HepG2 (cell line): Measurements from ENCODE around the gene ASPHD1. TPM values are rescaled to one million over a fixed set of nuclear protein-coding genes. Genes with fewer than 3 reads are reported as not detected.

Experiments
- BRD4 ChIP-seq: sonication (generic); formaldehyde crosslinking; IDR thresholded peaks from 2 replicates; pipeline ENCODE4 v1.4.0; 2020; ENCODE audit warnings: missing genetic modification reagents
- CEBPB ChIP-seq: IDR thresholded peaks from 2 replicates; pipeline ENCODE4 v1.6.1; 2011; ENCODE audit warnings: low read depth, low read length, improper control_type of control experiment, borderline replicate concordance
- MED8 ChIP-seq: sonication (generic); formaldehyde crosslinking; IDR thresholded peaks from 2 replicates; pipeline ENCODE4 v1.8.1; 2023; ENCODE audit warnings: mild to moderate bottlenecking, missing genetic modification reagents; ENCODE audit not compliant: insufficient replicate concordance
- NFKBIZ ChIP-seq: IDR thresholded peaks from 2 replicates; pipeline ENCODE4 v1.6.1; 2018; ENCODE audit warnings: missing genetic modification reagents, missing compliant biosample characterization
- NONO ChIP-seq, 2 experiments: fragments of 450-650 bp in 1 of 2; sonication (generic) in 1 of 2; formaldehyde crosslinking in 1 of 2; IDR thresholded peaks in 1 of 2; conservative IDR thresholded peaks in 1 of 2; 2 replicates each; pipeline versions ENCODE4 v1.6.1 to v1.8.0; 2017 to 2022; ENCODE audit warnings: mild to moderate bottlenecking in 1 of 2, missing genetic modification reagents in 1 of 2, moderate library complexity in 1 of 2
- SMAD1 ChIP-seq: sonication (generic); formaldehyde crosslinking; IDR thresholded peaks from 2 replicates; pipeline ENCODE4 v1.4.0; 2020; ENCODE audit warnings: missing genetic modification reagents, low read depth, mild to moderate bottlenecking, borderline replicate concordance
- SMARCE1 ChIP-seq: fragments of 450-650 bp; IDR thresholded peaks from 2 replicates; pipeline ENCODE4 v1.6.1; 2017; ENCODE audit warnings: borderline replicate concordance
- U2AF2 ChIP-seq: fragments of 200-400 bp; formaldehyde crosslinking; IDR thresholded peaks from 2 replicates; pipeline ENCODE4 v1.6.1; 2017; ENCODE audit warnings: low read depth, mild to moderate bottlenecking, low read length
- ZFP90 ChIP-seq: sonication (generic); formaldehyde crosslinking; IDR thresholded peaks from 2 replicates; pipeline ENCODE4 v1.8.0; 2022; ENCODE audit warnings: missing genetic modification reagents, mild to moderate bottlenecking, inconsistent platforms, borderline replicate concordance
- ZNF225 ChIP-seq: sonication (generic); formaldehyde crosslinking; IDR thresholded peaks from 2 replicates; pipeline ENCODE4 v1.4.0; 2020; ENCODE audit warnings: mild to moderate bottlenecking, missing genetic modification reagents
- ZNF24 ChIP-seq: fragments of 450-650 bp; IDR thresholded peaks from 2 replicates; pipeline ENCODE4 v1.6.1; 2017; ENCODE audit warnings: antibody characterized with exemption, mild to moderate bottlenecking
- ZNF30 ChIP-seq: sonication (generic); formaldehyde crosslinking; IDR thresholded peaks from 2 replicates; pipeline ENCODE4 v1.5.0; 2020; ENCODE audit warnings: mild to moderate bottlenecking, missing genetic modification reagents
- ZNF572 ChIP-seq: sonication (generic); formaldehyde crosslinking; IDR thresholded peaks from 2 replicates; pipeline ENCODE4 v1.5.1; 2020; ENCODE audit warnings: mild to moderate bottlenecking, missing genetic modification reagents
- polyA plus RNA-seq, 8 experiments: library from polyadenylated mRNA; depleted of rRNA in 3 of 8; stranded (reverse) in 7 of 8; unstranded in 1 of 8; fragments of >200 nt; fragmentation: Illumina TruSeq in 4 of 8; extraction: Trizol in 4 of 8; gene quantifications; 2 replicates each; pipeline versions ENCODE4 v1.2.1 to v1.2.3, GENCODE V29; 2011 to 2016; ENCODE audit warnings: low read depth in 4 of 8, missing spikeins in 1 of 8, mixed read lengths in 1 of 8; ENCODE audit not compliant: insufficient read depth in 1 of 8
- total RNA-seq, 5 experiments: library from RNA; depleted of rRNA; stranded (reverse); fragments of >200 nt; fragmentation: Illumina TruSeq; extraction: Trizol; gene quantifications; 2 replicates each; pipeline ENCODE4 v1.2.3, GENCODE V29; 2016; ENCODE audit warnings: low read depth in 1 of 5
- TF ChIP-seq, protein P1 (sequence below): sonication (generic); formaldehyde crosslinking; IDR thresholded peaks from 2 replicates; pipeline ENCODE4 v1.4.0; 2020; ENCODE audit warnings: missing genetic modification reagents
- TF ChIP-seq, protein P2 (sequence below): sonication (generic); formaldehyde crosslinking; IDR thresholded peaks from 2 replicates; pipeline ENCODE4 v1.4.0; 2020; ENCODE audit warnings: missing genetic modification reagents
- TF ChIP-seq, protein P3 (sequence below): sonication (generic); formaldehyde crosslinking; IDR thresholded peaks from 2 replicates; pipeline ENCODE4 v1.5.0; 2020; ENCODE audit warnings: missing genetic modification reagents
- TF ChIP-seq, protein P4 (sequence below): sonication (generic); formaldehyde crosslinking; IDR thresholded peaks from 2 replicates; pipeline ENCODE4 v1.4.0; 2020; ENCODE audit warnings: missing genetic modification reagents
- TF ChIP-seq, protein P5 (sequence below): conservative IDR thresholded peaks from 2 replicates; pipeline ENCODE4 v1.6.1; 2018; ENCODE audit warnings: missing genetic modification reagents

The ASPHD1 gene
- total and polyA plus RNA-seq, 2 of the 13 experiments (the other 11 are each of a cell fraction or from before 2014, with no cell fraction given) = 13.1 to 19.7 TPM

DNA sequence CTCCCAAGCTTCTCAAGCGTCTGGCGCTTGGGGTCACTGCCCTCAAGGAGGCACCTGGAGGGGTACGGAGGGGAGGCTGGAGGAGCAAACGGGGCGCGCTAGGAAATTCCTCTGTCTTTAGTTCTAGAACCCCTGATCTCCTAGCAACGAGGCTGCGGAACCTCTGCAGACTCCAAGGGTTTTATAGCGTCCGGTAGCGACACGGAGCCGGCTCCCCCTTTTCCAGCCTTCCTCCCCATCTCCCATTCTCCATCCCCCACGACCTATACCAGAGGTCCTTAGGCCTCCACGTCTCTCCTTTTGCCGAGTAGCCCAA lies 36.7 kb upstream of the ASPHD1 start (continued):
- TF ChIP-seq, protein P1, sequence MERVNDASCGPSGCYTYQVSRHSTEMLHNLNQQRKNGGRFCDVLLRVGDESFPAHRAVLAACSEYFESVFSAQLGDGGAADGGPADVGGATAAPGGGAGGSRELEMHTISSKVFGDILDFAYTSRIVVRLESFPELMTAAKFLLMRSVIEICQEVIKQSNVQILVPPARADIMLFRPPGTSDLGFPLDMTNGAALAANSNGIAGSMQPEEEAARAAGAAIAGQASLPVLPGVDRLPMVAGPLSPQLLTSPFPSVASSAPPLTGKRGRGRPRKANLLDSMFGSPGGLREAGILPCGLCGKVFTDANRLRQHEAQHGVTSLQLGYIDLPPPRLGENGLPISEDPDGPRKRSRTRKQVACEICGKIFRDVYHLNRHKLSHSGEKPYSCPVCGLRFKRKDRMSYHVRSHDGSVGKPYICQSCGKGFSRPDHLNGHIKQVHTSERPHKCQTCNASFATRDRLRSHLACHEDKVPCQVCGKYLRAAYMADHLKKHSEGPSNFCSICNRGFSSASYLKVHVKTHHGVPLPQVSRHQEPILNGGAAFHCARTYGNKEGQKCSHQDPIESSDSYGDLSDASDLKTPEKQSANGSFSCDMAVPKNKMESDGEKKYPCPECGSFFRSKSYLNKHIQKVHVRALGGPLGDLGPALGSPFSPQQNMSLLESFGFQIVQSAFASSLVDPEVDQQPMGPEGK = no peak
- no peak; the same call in 1 of the 2 replicates for TF ChIP-seq ZNF572
- no peak for TF ChIP-seq CEBPB
- no peak for TF ChIP-seq MED8
- TF ChIP-seq, protein P2, sequence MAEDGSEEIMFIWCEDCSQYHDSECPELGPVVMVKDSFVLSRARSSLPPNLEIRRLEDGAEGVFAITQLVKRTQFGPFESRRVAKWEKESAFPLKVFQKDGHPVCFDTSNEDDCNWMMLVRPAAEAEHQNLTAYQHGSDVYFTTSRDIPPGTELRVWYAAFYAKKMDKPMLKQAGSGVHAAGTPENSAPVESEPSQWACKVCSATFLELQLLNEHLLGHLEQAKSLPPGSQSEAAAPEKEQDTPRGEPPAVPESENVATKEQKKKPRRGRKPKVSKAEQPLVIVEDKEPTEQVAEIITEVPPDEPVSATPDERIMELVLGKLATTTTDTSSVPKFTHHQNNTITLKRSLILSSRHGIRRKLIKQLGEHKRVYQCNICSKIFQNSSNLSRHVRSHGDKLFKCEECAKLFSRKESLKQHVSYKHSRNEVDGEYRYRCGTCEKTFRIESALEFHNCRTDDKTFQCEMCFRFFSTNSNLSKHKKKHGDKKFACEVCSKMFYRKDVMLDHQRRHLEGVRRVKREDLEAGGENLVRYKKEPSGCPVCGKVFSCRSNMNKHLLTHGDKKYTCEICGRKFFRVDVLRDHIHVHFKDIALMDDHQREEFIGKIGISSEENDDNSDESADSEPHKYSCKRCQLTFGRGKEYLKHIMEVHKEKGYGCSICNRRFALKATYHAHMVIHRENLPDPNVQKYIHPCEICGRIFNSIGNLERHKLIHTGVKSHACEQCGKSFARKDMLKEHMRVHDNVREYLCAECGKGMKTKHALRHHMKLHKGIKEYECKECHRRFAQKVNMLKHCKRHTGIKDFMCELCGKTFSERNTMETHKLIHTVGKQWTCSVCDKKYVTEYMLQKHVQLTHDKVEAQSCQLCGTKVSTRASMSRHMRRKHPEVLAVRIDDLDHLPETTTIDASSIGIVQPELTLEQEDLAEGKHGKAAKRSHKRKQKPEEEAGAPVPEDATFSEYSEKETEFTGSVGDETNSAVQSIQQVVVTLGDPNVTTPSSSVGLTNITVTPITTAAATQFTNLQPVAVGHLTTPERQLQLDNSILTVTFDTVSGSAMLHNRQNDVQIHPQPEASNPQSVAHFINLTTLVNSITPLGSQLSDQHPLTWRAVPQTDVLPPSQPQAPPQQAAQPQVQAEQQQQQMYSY = no peak
- TF ChIP-seq, protein P3, sequence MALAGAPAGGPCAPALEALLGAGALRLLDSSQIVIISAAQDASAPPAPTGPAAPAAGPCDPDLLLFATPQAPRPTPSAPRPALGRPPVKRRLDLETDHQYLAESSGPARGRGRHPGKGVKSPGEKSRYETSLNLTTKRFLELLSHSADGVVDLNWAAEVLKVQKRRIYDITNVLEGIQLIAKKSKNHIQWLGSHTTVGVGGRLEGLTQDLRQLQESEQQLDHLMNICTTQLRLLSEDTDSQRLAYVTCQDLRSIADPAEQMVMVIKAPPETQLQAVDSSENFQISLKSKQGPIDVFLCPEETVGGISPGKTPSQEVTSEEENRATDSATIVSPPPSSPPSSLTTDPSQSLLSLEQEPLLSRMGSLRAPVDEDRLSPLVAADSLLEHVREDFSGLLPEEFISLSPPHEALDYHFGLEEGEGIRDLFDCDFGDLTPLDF (CRISPR knock-in tag) = no peak
- TF ChIP-seq NONO (IDR thresholded peaks at IDR 0.05) = no peak
- no peak for TF ChIP-seq NONO (CRISPR knock-in tag; conservative IDR thresholded peaks at IDR 0.05)
- no peak for TF ChIP-seq SMARCE1
- no peak for TF ChIP-seq ZFP90 (CRISPR knock-in tag)
- TF ChIP-seq U2AF2 = no peak
- TF ChIP-seq ZNF24 = no peak
- no peak for TF ChIP-seq NFKBIZ (CRISPR knock-in tag)
- TF ChIP-seq, protein P4, sequence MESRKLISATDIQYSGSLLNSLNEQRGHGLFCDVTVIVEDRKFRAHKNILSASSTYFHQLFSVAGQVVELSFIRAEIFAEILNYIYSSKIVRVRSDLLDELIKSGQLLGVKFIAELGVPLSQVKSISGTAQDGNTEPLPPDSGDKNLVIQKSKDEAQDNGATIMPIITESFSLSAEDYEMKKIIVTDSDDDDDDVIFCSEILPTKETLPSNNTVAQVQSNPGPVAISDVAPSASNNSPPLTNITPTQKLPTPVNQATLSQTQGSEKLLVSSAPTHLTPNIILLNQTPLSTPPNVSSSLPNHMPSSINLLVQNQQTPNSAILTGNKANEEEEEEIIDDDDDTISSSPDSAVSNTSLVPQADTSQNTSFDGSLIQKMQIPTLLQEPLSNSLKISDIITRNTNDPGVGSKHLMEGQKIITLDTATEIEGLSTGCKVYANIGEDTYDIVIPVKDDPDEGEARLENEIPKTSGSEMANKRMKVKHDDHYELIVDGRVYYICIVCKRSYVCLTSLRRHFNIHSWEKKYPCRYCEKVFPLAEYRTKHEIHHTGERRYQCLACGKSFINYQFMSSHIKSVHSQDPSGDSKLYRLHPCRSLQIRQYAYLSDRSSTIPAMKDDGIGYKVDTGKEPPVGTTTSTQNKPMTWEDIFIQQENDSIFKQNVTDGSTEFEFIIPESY (CRISPR knock-in tag) = 0 out of 2 replicates have a peak, but pooled peaks have one; percentile 3
- TF ChIP-seq BRD4 (CRISPR knock-in tag) = 0 out of 2 replicates have a peak, but pooled peaks have one; percentile 4
- TF ChIP-seq SMAD1 (CRISPR knock-in tag) = no peak
- no peak for TF ChIP-seq ZNF30 (CRISPR knock-in tag)
- no peak for TF ChIP-seq ZNF225 (CRISPR knock-in tag)
- TF ChIP-seq, protein P5, sequence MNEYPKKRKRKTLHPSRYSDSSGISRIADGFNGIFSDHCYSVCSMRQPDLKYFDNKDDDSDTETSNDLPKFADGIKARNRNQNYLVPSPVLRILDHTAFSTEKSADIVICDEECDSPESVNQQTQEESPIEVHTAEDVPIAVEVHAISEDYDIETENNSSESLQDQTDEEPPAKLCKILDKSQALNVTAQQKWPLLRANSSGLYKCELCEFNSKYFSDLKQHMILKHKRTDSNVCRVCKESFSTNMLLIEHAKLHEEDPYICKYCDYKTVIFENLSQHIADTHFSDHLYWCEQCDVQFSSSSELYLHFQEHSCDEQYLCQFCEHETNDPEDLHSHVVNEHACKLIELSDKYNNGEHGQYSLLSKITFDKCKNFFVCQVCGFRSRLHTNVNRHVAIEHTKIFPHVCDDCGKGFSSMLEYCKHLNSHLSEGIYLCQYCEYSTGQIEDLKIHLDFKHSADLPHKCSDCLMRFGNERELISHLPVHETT (CRISPR knock-in tag) = no peak
